ENCODE data around the gene DHX9. TPM values are rescaled to one million over a fixed set of nuclear protein-coding genes. Genes with fewer than 3 reads are reported as not detected.

The DHX9 gene
- total and polyA plus RNA-seq, 2 of the 13 experiments (the other 11 are each of a cell fraction or from before 2014, with no cell fraction given), result 84.8 to 211 TPM

DNA sequence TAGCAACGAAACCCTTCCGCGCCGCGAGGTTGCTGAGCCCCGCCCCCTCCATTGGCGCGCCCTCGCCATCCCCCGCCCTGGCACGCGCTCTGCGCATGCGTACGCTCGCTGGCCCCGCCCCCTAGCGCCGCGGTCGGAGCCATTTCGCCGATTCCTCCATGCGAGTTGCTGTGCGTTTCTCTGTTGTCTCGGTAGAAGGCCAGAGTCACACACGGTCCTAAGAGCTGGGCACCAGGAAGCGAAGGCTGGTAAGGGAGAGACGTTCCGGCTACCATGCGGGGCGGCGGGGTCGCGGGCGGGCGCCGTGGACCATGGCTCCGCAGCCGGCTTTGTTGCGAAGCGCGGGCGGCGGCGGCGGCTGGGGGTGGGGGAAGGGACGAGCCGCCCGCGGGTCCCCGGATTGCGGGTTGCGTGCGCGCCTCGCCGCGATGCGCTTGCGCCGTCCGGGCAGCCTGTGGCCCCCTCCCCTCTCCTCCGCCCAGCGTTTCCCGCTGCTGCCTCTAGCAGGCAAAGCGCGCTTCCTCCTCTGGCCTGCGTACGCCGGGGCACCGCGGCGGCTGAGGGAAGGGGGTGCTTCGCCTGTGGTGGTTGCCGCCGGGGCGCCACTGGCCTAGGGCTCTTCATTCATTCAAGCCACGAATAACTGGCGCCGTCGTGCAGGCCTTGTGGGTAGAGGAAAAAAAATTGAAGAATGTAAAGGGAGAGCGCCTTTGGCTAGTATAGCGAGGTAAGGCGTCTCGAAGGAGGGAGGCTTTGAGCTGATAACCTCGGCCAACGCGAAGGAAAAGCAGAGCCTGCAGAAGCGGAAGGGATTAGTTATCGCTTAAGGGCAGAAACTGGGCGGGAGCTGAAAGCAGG lies at the start of gene DHX9 (continued):
- TF ChIP-seq, protein P1, sequence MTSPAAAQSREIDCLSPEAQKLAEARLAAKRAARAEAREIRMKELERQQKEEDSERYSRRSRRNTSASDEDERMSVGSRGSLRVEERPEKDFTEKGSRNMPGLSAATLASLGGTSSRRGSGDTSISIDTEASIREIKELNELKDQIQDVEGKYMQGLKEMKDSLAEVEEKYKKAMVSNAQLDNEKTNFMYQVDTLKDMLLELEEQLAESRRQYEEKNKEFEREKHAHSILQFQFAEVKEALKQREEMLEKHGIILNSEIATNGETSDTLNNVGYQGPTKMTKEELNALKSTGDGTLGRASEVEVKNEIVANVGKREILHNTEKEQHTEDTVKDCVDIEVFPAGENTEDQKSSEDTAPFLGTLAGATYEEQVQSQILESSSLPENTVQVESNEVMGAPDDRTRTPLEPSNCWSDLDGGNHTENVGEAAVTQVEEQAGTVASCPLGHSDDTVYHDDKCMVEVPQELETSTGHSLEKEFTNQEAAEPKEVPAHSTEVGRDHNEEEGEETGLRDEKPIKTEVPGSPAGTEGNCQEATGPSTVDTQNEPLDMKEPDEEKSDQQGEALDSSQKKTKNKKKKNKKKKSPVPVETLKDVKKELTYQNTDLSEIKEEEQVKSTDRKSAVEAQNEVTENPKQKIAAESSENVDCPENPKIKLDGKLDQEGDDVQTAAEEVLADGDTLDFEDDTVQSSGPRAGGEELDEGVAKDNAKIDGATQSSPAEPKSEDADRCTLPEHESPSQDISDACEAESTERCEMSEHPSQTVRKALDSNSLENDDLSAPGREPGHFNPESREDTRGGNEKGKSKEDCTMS (CRISPR knock-in tag; conservative IDR thresholded peaks at IDR 0.05), result no peak
- TF ChIP-seq YEATS4 (CRISPR knock-in tag; IDR thresholded peaks at IDR 0.05; ENCODE audit: borderline replicate concordance), result peak; percentile 85
- TF ChIP-seq ZNF776 (CRISPR knock-in tag; IDR thresholded peaks at IDR 0.05), result peak; percentile 83
- no peak for TF ChIP-seq RXRB (CRISPR knock-in tag; IDR thresholded peaks at IDR 0.05; ENCODE audit: borderline replicate concordance)
- 0 out of 2 replicates have a peak, but pooled peaks have one; percentile 43 for TF ChIP-seq ZNF124 (CRISPR knock-in tag; IDR thresholded peaks at IDR 0.05)
- TF ChIP-seq SRSF9 (IDR thresholded peaks at IDR 0.05; ENCODE audit: borderline replicate concordance, insufficient read depth, low read depth, low read length, poor library complexity, severe bottlenecking), result no peak
- TF ChIP-seq, protein P2, sequence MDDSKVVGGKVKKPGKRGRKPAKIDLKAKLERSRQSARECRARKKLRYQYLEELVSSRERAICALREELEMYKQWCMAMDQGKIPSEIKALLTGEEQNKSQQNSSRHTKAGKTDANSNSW (CRISPR knock-in tag; IDR thresholded peaks at IDR 0.05; ENCODE audit: borderline replicate concordance), result peak; percentile 56; the same call in 1 of the 2 replicates
- no peak for TF ChIP-seq SP1 (IDR thresholded peaks at IDR 0.05)
- TF ChIP-seq SP1 (CRISPR knock-in tag; IDR thresholded peaks at IDR 0.05), result peak; percentile 79
- TF ChIP-seq, protein P3, sequence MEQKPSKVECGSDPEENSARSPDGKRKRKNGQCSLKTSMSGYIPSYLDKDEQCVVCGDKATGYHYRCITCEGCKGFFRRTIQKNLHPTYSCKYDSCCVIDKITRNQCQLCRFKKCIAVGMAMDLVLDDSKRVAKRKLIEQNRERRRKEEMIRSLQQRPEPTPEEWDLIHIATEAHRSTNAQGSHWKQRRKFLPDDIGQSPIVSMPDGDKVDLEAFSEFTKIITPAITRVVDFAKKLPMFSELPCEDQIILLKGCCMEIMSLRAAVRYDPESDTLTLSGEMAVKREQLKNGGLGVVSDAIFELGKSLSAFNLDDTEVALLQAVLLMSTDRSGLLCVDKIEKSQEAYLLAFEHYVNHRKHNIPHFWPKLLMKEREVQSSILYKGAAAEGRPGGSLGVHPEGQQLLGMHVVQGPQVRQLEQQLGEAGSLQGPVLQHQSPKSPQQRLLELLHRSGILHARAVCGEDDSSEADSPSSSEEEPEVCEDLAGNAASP (CRISPR knock-in tag; IDR thresholded peaks at IDR 0.05; ENCODE audit: borderline replicate concordance), result 0 out of 2 replicates have a peak, but pooled peaks have one; percentile 2
- TF ChIP-seq, protein P4, sequence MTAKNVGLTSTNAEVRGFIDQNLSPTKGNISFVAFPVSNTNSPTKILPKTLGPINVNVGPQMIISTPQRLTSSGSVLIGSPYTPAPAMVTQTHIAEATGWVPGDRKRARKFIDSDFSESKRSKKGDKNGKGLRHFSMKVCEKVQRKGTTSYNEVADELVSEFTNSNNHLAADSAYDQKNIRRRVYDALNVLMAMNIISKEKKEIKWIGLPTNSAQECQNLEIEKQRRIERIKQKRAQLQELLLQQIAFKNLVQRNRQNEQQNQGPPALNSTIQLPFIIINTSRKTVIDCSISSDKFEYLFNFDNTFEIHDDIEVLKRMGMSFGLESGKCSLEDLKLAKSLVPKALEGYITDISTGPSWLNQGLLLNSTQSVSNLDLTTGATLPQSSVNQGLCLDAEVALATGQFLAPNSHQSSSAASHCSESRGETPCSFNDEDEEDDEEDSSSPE (CRISPR knock-in tag; IDR thresholded peaks at IDR 0.05), result peak; percentile 80
- no peak for TF ChIP-seq ZNF264 (CRISPR knock-in tag; IDR thresholded peaks at IDR 0.05)
- peak; percentile 83; the same call in 1 of the 2 replicates for TF ChIP-seq ZNF547 (CRISPR knock-in tag; IDR thresholded peaks at IDR 0.05)
- TF ChIP-seq ARNT2 (CRISPR knock-in tag; IDR thresholded peaks at IDR 0.05; ENCODE audit: low read depth), result peak; percentile 51; the same call in 1 of the 2 replicates
- peak; percentile 97 for TF ChIP-seq POLR2A (IDR thresholded peaks at IDR 0.05; ENCODE audit: insufficient read depth in 1 of 2, low read depth in 2 of 2, low read length in 2 of 2)
- TF ChIP-seq RAD51 (IDR thresholded peaks at IDR 0.05; ENCODE audit: borderline replicate concordance), result no peak
- TF ChIP-seq ZNF501 (CRISPR knock-in tag; IDR thresholded peaks at IDR 0.05), result peak; percentile 76; the same call in 1 of the 2 replicates
- TF ChIP-seq KDM4B (CRISPR knock-in tag; IDR thresholded peaks at IDR 0.05), result peak; percentile 52; the same call in 1 of the 2 replicates
- TF ChIP-seq ARHGAP35 (CRISPR knock-in tag; IDR thresholded peaks at IDR 0.05; ENCODE audit: borderline replicate concordance), result no peak
- TF ChIP-seq DR1 (CRISPR knock-in tag; IDR thresholded peaks at IDR 0.05), result peak; percentile 89
- TF ChIP-seq FLYWCH1 (CRISPR knock-in tag; IDR thresholded peaks at IDR 0.05), result no peak
- no peak for TF ChIP-seq ZMYM2 (CRISPR knock-in tag; IDR thresholded peaks at IDR 0.05)
- TF ChIP-seq AKAP8 (CRISPR knock-in tag; IDR thresholded peaks at IDR 0.05), result no peak; the same call in 1 of the 2 replicates
- TF ChIP-seq, protein P5, sequence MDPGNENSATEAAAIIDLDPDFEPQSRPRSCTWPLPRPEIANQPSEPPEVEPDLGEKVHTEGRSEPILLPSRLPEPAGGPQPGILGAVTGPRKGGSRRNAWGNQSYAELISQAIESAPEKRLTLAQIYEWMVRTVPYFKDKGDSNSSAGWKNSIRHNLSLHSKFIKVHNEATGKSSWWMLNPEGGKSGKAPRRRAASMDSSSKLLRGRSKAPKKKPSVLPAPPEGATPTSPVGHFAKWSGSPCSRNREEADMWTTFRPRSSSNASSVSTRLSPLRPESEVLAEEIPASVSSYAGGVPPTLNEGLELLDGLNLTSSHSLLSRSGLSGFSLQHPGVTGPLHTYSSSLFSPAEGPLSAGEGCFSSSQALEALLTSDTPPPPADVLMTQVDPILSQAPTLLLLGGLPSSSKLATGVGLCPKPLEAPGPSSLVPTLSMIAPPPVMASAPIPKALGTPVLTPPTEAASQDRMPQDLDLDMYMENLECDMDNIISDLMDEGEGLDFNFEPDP (CRISPR knock-in tag; conservative IDR thresholded peaks at IDR 0.05), result no peak
